ENCODE measurements around the gene GLIPR2.
"Not testable (repeated sequence)": the region's sequence is repeated elsewhere in the genome, so short reads cannot be mapped to it uniquely, and the experiment has no call there.

GLIPR2 gene

DNA sequence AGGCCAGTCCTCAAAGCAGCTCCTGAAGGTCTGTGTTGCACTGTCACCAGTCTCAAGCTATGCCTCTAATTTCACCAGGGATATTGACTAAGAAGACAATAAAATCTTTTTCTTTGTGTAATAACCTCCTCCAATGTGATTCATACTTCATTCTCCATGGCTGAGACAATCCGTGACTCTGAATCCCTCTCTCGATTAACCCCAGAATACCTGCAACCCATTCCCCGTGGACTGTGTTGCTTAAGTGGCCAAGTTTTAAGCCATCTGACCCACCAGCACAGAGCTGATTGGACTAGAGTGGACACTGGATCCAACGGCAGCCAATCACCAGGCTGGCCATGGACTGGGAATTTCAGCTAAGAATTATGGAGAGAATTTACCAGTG is 27.2 kb downstream of the GLIPR2 start:
- DNase-seq (ENCODE audit: low spot score) = no peak

GRCh38 chr9:36164372-36164771 is 27.8 kb downstream of the GLIPR2 start:
- no peak for DNase-seq (ENCODE audit: low spot score)

GRCh38 chr9:36164989-36165388 is 28.5 kb downstream of the GLIPR2 start:
- DNase-seq (ENCODE audit: low spot score) = no peak

DNA sequence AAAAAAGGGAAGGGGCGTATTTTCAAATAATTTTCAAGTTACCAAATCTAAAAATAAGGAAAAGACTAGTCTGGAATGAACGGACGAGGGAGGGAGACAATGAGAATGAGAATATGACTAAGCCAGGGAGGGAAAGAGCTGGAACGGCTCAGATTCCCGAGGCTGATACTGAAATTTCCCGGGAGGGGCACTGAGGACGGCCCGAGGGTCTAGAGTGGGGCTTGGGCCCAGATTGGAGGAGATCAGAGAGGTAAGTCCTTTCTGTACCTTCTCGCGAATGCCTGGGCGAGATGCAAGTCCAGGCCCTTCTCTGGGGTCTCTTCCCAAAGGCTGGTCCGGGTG is 29.3 kb downstream of the GLIPR2 start:
- DNase-seq (ENCODE audit: low spot score) = no peak

GRCh38 chr9:36166168-36166927 is 29.8 kb downstream of the GLIPR2 start:
- DNase-seq (ENCODE audit: low spot score) = peak; percentile 70

GRCh38 chr9:36169166-36169565 is 32.6 kb downstream of the GLIPR2 start, which contains the start of gene CCIN:
CCIN (plus strand) TSS chr9:36169388; CDS start chr9:36169503, 115 bp downstream.
- no peak for DNase-seq (ENCODE audit: low spot score)

DNA sequence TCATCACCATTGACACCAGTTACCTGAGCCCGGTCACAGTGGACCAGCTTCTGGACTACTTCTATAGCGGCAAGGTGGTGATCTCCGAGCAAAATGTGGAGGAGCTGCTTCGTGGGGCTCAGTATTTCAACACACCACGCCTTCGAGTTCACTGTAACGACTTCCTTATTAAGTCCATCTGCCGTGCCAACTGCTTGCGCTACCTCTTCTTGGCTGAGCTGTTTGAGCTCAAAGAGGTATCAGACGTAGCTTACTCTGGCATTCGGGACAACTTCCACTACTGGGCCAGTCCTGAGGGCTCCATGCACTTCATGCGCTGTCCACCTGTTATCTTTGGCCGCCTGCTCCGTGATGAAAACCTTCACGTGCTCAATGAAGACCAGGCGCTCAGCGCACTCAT is 33.2 kb downstream of the GLIPR2 start:
- no peak for DNase-seq (ENCODE audit: low spot score)

- DNase-seq (ENCODE audit: low spot score) = no peak
Measured at GRCh38 chr9:36170531-36170930, 34.0 kb downstream of the GLIPR2 start.

DNA sequence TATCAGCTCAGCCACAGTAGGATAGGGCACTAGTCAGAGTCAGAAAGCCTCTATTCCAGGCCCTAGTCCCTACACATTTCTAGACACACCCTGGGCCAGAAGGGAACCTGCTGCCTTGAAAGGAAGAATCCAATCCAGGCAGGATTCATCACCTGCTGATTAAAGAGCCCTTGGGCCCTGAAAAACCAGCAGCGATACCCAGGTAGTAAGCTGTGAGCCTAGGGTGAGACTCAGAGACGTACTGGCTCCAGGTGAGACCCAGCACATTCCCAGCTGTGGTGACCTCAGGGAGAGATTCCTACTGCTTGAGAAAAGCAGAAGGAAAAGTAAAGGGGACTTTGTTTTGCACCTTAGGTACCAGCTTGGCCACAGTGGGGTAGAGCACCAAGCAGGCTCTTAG is 37.3 kb downstream of the GLIPR2 start:
- DNase-seq (ENCODE audit: low spot score) = no peak

DNA sequence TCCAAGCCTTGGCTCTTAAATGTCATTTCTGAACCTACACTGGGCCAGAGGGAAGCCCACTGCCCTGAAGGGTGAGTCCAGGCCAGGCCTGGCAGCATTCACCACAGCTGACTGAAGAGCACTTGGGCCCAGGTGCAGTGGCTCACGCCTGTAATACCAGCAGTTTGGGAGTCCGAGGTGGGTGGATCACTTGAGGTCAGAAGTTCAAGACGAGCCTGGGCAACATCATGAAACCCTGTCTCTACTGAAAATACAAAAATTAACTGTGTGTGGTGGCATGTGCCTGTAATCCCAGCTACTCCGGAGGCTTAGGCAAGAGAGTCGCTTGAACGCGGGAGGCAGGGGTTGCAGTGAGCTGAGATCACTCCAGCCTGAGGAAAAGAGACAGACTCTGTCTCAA is 37.7 kb downstream of the GLIPR2 start:
- DNase-seq (ENCODE audit: low spot score) = no peak

DNA sequence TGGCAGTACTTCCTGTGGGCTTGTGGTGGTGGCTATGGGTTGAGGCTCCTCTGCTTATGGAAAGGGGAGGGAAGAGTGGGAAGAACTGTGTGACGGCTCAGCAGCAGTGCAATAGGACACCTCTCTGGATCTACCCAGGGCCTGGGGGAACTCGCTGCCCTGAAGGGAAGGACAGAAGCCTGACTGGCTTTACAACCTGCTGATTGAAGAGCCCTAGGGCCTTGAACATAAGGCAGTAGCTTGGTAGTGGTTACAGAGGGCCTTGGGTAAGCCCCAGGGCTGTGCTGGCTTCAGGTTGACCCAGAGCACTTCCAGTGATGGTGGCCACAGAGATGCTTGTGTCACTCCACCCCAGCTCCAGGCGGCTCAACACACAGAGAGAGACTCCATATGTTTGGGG is 38.2 kb downstream of the GLIPR2 start:
- DNase-seq (ENCODE audit: low spot score) = no peak

DNA sequence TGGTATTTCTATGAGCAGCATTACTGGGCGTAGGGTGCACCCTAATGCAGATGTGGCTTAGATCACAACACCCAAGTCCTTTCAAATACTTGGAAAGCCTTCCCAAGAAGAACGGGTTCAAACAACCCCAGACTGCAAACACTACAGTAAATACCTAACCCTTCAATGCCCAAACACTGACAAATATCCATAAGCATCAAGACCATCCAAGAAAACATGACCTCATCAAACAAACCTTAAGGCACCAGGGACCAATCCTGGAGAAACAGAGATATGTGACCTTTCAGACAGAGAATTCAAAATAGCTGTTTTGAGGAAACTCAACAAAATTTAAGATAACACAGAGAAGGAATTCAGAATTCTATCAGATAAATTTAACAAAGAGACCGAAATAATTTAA is 38.7 kb downstream of the GLIPR2 start:
- not testable (repeated sequence) for DNase-seq (ENCODE audit: low spot score)

DNA sequence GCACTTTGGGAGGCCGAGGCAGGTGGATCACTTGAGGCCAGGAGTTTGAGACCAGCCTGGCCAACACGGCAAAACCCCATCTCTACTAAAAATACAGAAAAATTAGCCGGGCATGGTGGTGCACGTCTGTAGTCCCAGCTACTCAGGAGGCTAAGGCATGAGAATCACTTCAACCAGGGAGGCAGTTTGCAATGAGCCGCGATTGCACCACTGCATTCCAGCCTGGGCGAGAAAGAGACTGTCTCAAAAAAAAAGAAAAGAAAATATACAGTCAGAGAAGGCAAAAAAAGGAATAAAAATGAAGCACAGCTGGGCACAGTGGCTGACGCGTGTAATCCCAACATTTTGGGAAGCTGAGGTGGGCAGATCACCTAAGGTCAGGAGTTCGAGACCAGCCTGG is 40.0 kb downstream of the GLIPR2 start:
- not testable (repeated sequence) for DNase-seq (ENCODE audit: low spot score)

- DNase-seq (ENCODE audit: low spot score) = no peak
Measured at GRCh38 chr9:36177571-36177970, 41.0 kb downstream of the GLIPR2 start.

- not testable (repeated sequence) for DNase-seq (ENCODE audit: low spot score)
Measured at GRCh38 chr9:36180243-36180642, 43.7 kb downstream of the GLIPR2 start.

- DNase-seq (ENCODE audit: low spot score) = no peak
Measured at GRCh38 chr9:36187414-36187813, 50.9 kb downstream of the GLIPR2 start.

- DNase-seq (ENCODE audit: low spot score) = no peak
Measured at GRCh38 chr9:36188212-36188611, 51.7 kb downstream of the GLIPR2 start.

GRCh38 chr9:36189976-36190375 is 53.4 kb downstream of the GLIPR2 start:
- peak; percentile 55 for DNase-seq (ENCODE audit: low spot score)

DNA sequence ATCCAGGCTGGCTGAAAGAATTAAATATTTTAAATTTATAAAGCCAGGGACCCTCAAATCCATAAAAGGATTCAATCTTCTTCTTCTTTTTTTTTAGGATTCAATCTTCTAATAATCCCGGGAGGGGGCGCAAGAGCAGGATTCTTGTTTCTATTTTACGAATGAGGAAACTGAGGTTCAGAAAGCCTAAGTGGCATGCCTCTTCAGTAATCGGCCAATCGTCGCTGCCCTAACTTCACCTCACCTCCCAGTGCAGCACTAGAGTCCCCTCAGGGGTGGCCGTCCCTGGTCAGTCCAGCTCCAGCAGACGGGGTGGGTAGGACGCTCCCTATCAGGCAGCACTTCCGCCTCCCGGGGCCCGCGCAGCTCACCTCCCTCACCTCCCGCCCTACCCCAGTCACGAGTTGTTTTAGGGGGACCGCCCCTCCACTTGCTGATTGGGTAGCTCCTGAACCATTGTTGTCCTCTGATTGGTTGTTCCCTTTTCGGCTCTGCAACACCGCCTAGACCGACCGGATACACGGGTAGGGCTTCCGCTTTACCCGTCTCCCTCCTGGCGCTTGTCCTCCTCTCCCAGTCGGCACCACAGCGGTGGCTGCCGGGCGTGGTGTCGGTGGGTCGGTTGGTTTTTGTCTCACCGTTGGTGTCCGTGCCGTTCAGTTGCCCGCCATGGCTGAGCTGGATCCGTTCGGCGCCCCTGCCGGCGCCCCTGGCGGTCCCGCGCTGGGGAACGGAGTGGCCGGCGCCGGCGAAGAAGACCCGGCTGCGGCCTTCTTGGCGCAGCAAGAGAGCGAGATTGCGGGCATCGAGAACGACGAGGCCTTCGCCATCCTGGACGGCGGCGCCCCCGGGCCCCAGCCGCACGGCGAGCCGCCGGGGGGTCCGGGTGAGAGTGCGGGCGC is 54.1 kb downstream of the GLIPR2 start, which contains the start of gene CLTA:
Gene CLTA, plus strand, starts transcription at position 534 of the 902 bp plus-strand sequence. Its CDS starts 136 bp downstream, at position 670.
- peak; percentile 99 for DNase-seq (ENCODE audit: low spot score)

DNA sequence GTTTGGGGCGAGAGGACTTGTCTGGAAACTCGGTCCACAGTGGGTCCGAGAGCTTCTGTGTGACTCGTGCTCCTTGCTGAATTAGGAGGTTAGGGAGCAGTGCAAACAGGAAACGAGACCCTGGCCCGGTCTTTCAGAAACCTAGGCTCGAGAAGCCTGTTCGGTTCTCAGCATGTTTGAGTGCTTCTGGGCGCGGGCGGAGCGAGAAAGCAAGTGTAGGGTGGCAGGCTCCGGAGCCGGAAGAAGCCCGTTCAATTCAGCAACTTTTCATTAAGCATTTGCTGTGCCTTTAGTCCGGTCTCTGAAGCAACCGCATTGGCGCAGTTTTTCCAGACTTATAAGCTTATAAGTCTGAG is 54.7 kb downstream of the GLIPR2 start:
- peak; percentile 42 for DNase-seq (ENCODE audit: low spot score)

GRCh38 chr9:36191686-36192085 is 55.2 kb downstream of the GLIPR2 start:
- DNase-seq (ENCODE audit: low spot score) = no peak

DNA sequence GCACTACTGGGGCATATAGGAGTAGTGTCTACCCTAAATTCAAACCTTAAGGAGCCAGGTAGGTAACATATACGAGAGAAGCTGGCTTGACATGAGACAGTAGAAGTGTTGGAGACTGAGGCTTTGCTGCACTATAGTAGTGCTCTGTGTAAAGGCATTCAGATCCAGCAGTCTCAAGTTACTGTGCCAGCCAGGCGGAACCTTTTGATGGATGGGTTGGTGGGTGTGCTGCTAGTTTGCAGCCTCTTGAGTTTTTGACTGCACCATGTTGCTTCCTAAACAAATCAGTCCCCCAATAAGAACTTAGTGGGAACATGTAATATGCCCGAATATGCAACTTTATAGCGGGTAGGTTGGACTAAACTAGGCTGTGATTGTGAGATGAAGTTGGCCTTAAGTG is 55.7 kb downstream of the GLIPR2 start:
- no peak for DNase-seq (ENCODE audit: low spot score)

DNA sequence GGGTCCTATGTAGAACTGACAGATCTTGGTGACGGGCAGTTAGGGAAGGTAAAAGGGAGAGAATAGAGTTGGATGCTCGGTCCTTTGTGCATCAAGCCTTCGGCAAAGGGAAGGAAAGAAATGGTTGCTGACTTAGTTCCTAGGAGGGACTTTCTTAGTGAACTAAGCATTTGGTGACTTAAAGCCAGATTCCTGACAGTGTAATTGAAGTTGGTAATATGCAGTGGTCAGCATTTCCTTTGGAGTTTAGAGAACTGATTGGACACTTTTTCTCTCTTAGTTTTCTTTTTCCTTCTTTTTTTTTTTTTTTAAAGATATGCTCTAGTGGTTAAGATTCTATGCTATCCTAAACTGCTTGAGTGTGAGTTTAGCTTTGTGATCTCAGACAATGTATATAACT is 56.5 kb downstream of the GLIPR2 start:
- no peak for DNase-seq (ENCODE audit: low spot score)
